Measurements from ENCODE around the gene ENOX1. TPM values are rescaled to one million over a fixed set of nuclear protein-coding genes. Genes with fewer than 3 reads are reported as not detected.

ENOX1 gene
- total and polyA plus RNA-seq, 2 donors (not counting 3 experiments of a cell fraction or from before 2014, with no cell fraction given): 0.17 to 0.97 TPM

DNA sequence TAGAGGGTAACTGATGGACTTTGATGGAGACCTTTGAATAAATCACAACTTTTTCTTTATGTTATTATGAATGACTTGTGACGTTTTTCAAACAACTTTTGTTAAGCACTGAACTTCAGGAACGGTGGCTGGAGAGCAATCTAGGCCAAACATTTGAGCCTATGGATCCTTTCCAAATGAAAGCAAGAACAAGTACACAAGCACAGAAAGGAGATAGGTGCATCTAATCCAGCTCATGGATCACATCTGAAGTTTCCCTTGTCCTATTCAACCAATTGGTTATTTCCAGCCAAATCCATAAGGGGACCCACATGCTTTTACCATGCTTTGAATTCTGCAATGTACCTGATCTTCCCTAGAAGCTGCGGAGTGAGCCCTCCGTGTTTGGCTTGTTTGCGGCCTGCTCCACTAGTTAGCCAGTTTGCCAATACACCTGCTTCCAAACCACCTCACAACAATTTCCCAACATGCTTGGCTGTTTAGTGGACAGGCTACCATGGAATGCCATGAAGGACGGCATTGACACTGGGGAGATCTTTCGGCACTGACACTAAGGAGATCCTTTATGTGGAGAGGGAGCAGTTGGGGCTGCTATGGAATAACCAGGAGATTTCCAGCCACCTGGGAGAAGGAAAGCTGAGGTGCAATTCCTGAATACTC, 447.5 kb downstream of the ENOX1 start:
- H3K4me3 ChIP-seq (replicated peaks in 1 of 3; ENCODE audit: insufficient read depth in 1 of 3, low read depth in 1 of 3, low read length in 3 of 3): no peak overlapping the region
- ChIA-PET CTCF (interaction anchor here (1.0 to 1.3 kb wide), 2 partner anchors 9 to 17 kb away, joined by 3 read pairs; no protein-coding TSS in a partner anchor), POLR2A (no interaction called here)
- no peak overlapping the region for H2AFZ ChIP-seq (ENCODE audit: low read depth, low read length)
- no peak overlapping the region for H3K27ac ChIP-seq (ENCODE audit: insufficient read depth, low read depth, low read length)
- H3K36me3 ChIP-seq (ENCODE audit: control insufficient read depth in 2 of 2, extremely low read depth in 1 of 2, insufficient read depth in 2 of 2, low read length in 2 of 2): no peaks in the 10 kb centered on the region
- no peaks in the 10 kb centered on the region for H3K4me1 ChIP-seq (ENCODE audit: control insufficient read depth, extremely low read depth, insufficient read depth, low read length)
- no TSS peak for BruUV-seq (replicated peaks)
- H4K20me1 ChIP-seq (replicated peaks; ENCODE audit: control insufficient read depth, extremely low read depth, insufficient read depth, low read length): no peaks in the 10 kb centered on the region
- H3K4me2 ChIP-seq (ENCODE audit: insufficient read depth, low read length): no peak overlapping the region
- no peak for TF ChIP-seq JUN (IDR thresholded peaks at IDR 0.05; ENCODE audit: borderline replicate concordance, insufficient read depth, insufficient read length, low read depth)
- no peaks in the 10 kb centered on the region for H3K9me1 ChIP-seq (replicated peaks; ENCODE audit: control insufficient read depth, extremely low read depth, insufficient read depth, low read length)
- dilution Hi-C loops (cut with MboI; ENCODE audit: extremely low pct_ligation_motif_present, low sequenced_read_pairs) (no loop called here), intact Hi-C loops (cut with micrococcal nuclease) (no loop called here)
- no peaks in the 10 kb centered on the region for H3K27me3 ChIP-seq (ENCODE audit: control insufficient read depth in 2 of 2, insufficient read depth in 2 of 2, low read length in 2 of 2)
- H3K9ac ChIP-seq (replicated peaks; ENCODE audit: extremely low read depth, insufficient read depth, low read length): no peak overlapping the region
- no peaks in the 10 kb centered on the region for H3K79me2 ChIP-seq (ENCODE audit: control insufficient read depth, insufficient read depth, low read length)
- no peaks in the 10 kb centered on the region for H3K9me3 ChIP-seq (replicated peaks; ENCODE audit: control insufficient read depth, insufficient read depth, low read length)
- DNase-seq (ENCODE audit: low read depth, low spot score) (no peak), FAIRE-seq (no peak)

DNA sequence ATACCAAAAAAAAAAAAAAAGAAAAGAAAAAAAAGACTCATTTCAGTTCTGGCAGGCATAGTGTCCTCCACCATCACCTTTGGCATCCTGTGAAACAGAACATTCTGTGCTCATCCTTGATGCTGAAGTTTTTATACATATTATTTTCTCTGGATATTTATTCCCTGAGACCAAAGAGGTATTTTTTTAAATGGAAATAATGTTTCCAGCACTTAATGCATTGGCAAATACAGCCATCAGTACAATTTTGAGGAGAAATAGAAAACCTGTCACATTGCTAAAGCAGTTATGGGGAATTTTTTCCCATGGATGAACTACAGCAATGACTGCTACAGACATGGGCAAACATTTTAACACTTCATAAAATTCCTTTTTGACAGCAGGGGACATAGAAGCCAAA, 451.0 kb downstream of the ENOX1 start:
- Histone ChIP-seq H2AFZ (ENCODE audit: low read depth, low read length) (no peak overlapping the region), H3K9me3 (replicated peaks; ENCODE audit: control insufficient read depth, insufficient read depth, low read length) (no peaks in the 10 kb centered on the region), H3K9me1 (replicated peaks; ENCODE audit: control insufficient read depth, extremely low read depth, insufficient read depth, low read length) (no peaks in the 10 kb centered on the region), H3K27me3 (ENCODE audit: control insufficient read depth in 2 of 2, insufficient read depth in 2 of 2, low read length in 2 of 2) (no peaks in the 10 kb centered on the region), H3K79me2 (ENCODE audit: control insufficient read depth, insufficient read depth, low read length) (no peaks in the 10 kb centered on the region), H3K4me3 (replicated peaks in 1 of 3; ENCODE audit: insufficient read depth in 1 of 3, low read depth in 1 of 3, low read length in 3 of 3) (no peak overlapping the region), H3K4me1 (ENCODE audit: control insufficient read depth, extremely low read depth, insufficient read depth, low read length) (no peaks in the 10 kb centered on the region), H4K20me1 (replicated peaks; ENCODE audit: control insufficient read depth, extremely low read depth, insufficient read depth, low read length) (no peaks in the 10 kb centered on the region), H3K27ac (ENCODE audit: insufficient read depth, low read depth, low read length) (no peak overlapping the region), H3K9ac (replicated peaks; ENCODE audit: extremely low read depth, insufficient read depth, low read length) (no peak overlapping the region), H3K36me3 (ENCODE audit: control insufficient read depth in 2 of 2, extremely low read depth in 1 of 2, insufficient read depth in 2 of 2, low read length in 2 of 2) (no peaks in the 10 kb centered on the region), H3K4me2 (ENCODE audit: insufficient read depth, low read length) (no peak overlapping the region)
- DNase-seq (ENCODE audit: low read depth, low spot score) (no peak), FAIRE-seq (no peak)
- dilution Hi-C loops (cut with MboI; ENCODE audit: extremely low pct_ligation_motif_present, low sequenced_read_pairs) (no loop called here), intact Hi-C loops (cut with micrococcal nuclease) (no loop called here)
- TF ChIP-seq, protein P1, sequence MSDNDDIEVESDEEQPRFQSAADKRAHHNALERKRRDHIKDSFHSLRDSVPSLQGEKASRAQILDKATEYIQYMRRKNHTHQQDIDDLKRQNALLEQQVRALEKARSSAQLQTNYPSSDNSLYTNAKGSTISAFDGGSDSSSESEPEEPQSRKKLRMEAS (IDR thresholded peaks at IDR 0.05; ENCODE audit: insufficient read depth, insufficient read length): no peak
- TF ChIP-seq GATA2 (IDR thresholded peaks at IDR 0.05; ENCODE audit: insufficient read depth, insufficient read length, low read depth, low read length) (no peak), JUN (IDR thresholded peaks at IDR 0.05; ENCODE audit: borderline replicate concordance, insufficient read depth, insufficient read length, low read depth) (no peak), POLR2A (IDR thresholded peaks at IDR 0.05; ENCODE audit: low read depth, low read length) (no peak), MYC (IDR thresholded peaks at IDR 0.05; ENCODE audit: low read depth, low read length) (no peak), EZH2 (IDR thresholded peaks at IDR 0.05; ENCODE audit: borderline replicate concordance, low read depth, low read length, severe bottlenecking) (no peak), CTCF (IDR thresholded peaks at IDR 0.05; ENCODE audit: extremely low read depth in 1 of 2, insufficient read depth in 1 of 2, low read depth in 1 of 2, low read length in 2 of 2) (no peak), POLR2AphosphoS5 (IDR thresholded peaks at IDR 0.05; ENCODE audit: insufficient read depth, low read depth, low read length) (no peak), FOS (IDR thresholded peaks at IDR 0.05; ENCODE audit: borderline replicate concordance, insufficient read depth, low read length) (no peak)
- ChIA-PET POLR2A (no interaction called here), CTCF (no interaction called here)
- no TSS peak for BruUV-seq (replicated peaks)
